Stimulated activated naive CD8-positive, alpha-beta T cell treated with anti-CD3 and anti-CD28 coated beads, Interleukin-15, Interleukin-2, amounts not matched to agents 100 ng/mL and 50 ng/mL, for 24 hours (primary cell): ENCODE data around the gene RBM3.

Experiments
- H3K27ac Mint-ChIP-seq: one replicate; pipeline ENCODE4 v1.8.0; 2021; ENCODE audit warnings: mild to moderate bottlenecking, mixed read lengths
- H3K27me3 Mint-ChIP-seq: one replicate; pipeline ENCODE4 v1.8.0; 2021; ENCODE audit warnings: mixed read lengths
- H3K36me3 Mint-ChIP-seq: one replicate; pipeline ENCODE4 v1.8.0; 2021; ENCODE audit warnings: low read depth, mixed read lengths
- H3K4me1 Mint-ChIP-seq: one replicate; pipeline ENCODE4 v1.8.0; 2021; ENCODE audit warnings: low read depth, mixed read lengths
- H3K4me3 Mint-ChIP-seq: one replicate; pipeline ENCODE4 v1.8.0; 2021; ENCODE audit warnings: mild to moderate bottlenecking, mixed read lengths
- H3K9me3 Mint-ChIP-seq: one replicate; pipeline ENCODE4 v1.8.0; 2021; ENCODE audit warnings: mixed read lengths

Gene RBM3

DNA sequence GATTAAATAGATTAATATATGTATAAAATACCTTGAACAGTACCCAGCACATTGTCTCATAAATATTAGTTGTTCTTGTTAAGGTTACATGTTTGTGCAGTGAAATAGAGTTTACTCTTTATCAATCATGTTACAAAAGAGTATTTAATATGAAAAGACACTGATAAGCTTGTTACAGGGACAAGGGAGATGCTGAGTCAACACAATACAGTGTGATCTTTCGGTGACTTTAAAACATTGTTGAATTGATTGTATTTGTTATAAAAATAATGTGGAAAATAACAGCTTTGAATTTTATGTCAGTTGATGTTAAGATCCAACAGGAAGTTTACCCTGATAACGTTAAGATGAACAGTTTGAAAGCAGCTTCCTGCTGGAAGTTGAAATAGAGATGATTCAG lies 21.6 kb downstream of the RBM3 start:
- Mint-ChIP-seq H3K4me3 (no peak overlapping the region), H3K36me3 (no peaks in the 10 kb centered on the region), H3K27ac (no peak overlapping the region), H3K4me1 (peaks cover 12% of the 10 kb centered on the region), H3K9me3 (no peaks in the 10 kb centered on the region), H3K27me3 (no peaks in the 10 kb centered on the region)

DNA sequence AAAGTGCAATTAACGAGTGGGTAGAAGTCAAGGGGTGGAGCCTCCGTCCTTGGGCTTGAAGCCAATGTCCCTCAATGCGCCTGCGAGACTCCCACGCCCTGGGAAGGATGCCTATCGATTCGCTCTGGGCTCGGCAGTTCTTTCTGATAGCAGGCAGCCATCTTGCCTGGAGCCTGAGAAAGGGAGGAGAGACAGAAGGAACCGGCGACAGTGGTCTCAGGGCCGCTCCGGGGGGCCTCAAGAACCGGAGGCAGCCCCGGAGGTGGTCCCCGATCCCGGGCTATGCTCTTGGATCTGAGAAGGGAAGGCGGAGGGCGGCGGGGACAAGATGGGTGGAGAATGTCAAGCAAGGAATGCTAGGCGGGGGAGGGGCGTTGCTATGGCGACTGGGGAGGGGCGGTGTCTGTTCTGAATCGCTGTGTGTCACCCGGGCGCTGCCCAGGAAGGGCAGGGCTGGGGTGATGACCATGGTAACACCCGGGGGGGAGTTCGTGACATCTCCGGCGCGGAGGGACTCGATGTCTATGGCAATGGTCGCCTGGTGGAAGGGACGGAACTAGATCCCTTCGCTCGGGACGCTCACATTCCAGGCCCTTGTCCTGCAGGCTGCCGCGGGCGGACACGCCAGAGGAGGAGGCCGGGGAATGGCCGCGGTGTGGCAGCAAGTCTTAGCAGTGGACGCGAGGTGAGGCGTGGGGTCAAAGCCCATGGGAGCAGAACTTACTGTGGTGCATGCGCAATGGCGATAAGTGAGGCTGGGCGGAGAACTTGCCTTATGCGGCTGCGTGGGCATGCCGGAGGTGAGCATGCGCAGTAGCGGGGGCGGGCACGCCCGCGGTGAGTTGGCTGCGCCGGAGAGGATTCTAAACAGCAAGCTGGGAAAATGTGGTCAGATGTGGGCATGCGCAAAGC lies 23.3 kb downstream of the RBM3 start, which contains the start of gene WDR13:
Gene WDR13, plus strand, starts transcription at position 140 of the 912 bp plus-strand sequence. Its CDS starts 505 bp downstream, at position 645.
- H3K36me3 Mint-ChIP-seq, result no peaks in the 10 kb centered on the region
- H3K4me1 Mint-ChIP-seq, result peaks cover 12% of the 10 kb centered on the region
- H3K27ac Mint-ChIP-seq, result peak within 1 kb of the TSS; percentile 99

DNA sequence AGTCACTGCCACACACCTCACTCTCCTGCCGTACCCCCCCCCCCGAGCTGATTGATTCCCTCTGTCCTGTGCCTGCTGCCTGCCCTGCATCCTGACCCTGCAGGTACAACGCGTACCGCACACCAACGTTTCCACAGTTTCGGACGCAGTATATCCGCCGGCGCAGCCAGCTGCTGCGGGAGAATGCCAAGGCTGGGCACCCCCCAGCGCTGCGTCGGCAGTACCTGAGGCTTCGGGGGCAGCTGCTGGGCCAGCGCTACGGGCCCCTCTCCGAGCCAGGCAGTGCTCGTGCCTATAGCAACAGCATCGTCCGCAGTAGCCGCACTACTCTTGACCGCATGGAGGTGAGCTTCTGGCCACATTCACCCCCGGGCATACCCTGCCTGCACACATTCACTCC lies 24.3 kb downstream of the RBM3 start:
- H3K4me3 Mint-ChIP-seq, result peak overlapping the region; percentile 98
- H3K27ac Mint-ChIP-seq, result no peak overlapping the region
- no peaks in the 10 kb centered on the region for H3K9me3 Mint-ChIP-seq
- H3K27me3 Mint-ChIP-seq, result no peaks in the 10 kb centered on the region
- peaks cover 12% of the 10 kb centered on the region for H3K4me1 Mint-ChIP-seq
- no peaks in the 10 kb centered on the region for H3K36me3 Mint-ChIP-seq

More for the DNA sequence above, 23.3 kb downstream of the RBM3 start, which contains the start of gene WDR13:
- Mint-ChIP-seq H3K27me3 (no peaks in the 10 kb centered on the region), H3K9me3 (no peaks in the 10 kb centered on the region), H3K4me3 (peak within 1 kb of the TSS; percentile 98)

DNA sequence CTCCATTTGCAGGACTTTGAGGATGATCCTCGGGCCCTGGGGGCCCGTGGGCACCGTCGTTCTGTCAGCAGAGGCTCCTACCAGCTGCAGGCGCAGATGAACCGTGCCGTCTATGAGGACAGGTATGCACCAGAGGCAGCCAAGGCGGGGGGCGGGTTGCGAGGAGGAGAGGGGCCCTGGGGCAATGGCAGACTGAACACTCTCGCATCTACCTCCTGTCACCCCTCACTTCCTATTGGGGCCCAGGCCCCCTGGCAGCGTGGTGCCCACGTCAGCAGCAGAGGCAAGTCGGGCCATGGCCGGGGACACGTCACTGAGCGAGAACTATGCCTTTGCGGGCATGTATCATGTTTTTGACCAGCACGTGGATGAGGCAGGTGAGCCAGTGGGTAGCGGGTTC lies 25.1 kb downstream of the RBM3 start:
- H3K36me3 Mint-ChIP-seq, result peaks cover 1% of the 10 kb centered on the region
- no peaks in the 10 kb centered on the region for H3K9me3 Mint-ChIP-seq
- no peak overlapping the region for H3K27ac Mint-ChIP-seq
- H3K27me3 Mint-ChIP-seq, result no peaks in the 10 kb centered on the region
- H3K4me3 Mint-ChIP-seq, result no peak overlapping the region
- peaks cover 12% of the 10 kb centered on the region for H3K4me1 Mint-ChIP-seq

DNA sequence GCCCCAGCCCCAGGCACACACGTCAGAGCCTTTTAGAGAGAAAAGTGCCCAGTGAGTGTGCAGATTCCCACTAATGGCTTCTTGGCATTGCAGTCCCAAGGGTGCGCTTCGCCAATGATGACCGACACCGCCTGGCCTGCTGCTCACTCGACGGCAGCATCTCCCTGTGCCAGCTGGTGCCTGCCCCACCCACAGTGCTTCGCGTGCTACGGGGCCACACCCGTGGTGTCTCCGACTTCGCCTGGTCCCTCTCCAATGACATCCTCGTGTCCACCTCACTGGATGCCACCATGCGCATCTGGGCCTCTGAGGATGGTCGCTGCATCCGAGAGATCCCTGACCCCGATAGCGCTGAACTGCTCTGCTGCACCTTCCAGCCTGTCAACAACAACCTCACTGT lies 25.9 kb downstream of the RBM3 start:
- Mint-ChIP-seq H3K27me3 (no peaks in the 10 kb centered on the region), H3K4me3 (no peak overlapping the region), H3K9me3 (no peaks in the 10 kb centered on the region), H3K36me3 (peaks cover 5% of the 10 kb centered on the region), H3K27ac (no peak overlapping the region), H3K4me1 (peaks cover 12% of the 10 kb centered on the region)

DNA sequence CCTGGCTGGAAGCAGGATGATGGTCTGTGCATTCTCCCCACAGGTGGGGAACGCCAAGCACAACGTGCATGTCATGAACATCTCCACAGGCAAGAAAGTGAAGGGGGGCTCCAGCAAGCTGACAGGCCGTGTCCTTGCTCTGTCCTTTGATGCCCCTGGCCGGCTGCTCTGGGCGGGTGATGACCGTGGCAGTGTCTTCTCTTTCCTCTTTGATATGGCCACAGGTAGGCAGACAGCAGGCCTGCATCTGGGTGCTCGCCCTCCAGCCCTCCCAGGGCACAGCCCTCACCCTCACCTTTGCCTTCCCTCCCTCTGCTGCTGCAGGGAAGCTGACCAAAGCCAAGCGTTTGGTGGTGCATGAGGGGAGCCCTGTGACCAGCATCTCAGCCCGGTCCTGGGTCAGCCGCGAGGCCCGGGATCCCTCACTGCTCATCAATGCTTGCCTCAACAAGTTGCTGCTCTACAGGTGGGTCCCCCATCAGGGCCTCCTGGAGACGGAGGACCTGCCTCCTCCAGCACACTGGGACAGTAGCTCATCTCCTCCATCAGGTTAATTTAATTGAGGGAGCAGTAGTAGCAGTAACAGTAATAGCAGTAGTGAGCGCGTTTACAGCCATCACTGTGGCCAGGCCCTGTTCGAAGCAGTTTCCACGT lies 27.6 kb downstream of the RBM3 start:
- Mint-ChIP-seq H3K4me1 (peaks cover 12% of the 10 kb centered on the region), H3K27ac (no peak overlapping the region), H3K4me3 (no peak overlapping the region), H3K36me3 (peaks cover 5% of the 10 kb centered on the region), H3K27me3 (no peaks in the 10 kb centered on the region), H3K9me3 (no peaks in the 10 kb centered on the region)

DNA sequence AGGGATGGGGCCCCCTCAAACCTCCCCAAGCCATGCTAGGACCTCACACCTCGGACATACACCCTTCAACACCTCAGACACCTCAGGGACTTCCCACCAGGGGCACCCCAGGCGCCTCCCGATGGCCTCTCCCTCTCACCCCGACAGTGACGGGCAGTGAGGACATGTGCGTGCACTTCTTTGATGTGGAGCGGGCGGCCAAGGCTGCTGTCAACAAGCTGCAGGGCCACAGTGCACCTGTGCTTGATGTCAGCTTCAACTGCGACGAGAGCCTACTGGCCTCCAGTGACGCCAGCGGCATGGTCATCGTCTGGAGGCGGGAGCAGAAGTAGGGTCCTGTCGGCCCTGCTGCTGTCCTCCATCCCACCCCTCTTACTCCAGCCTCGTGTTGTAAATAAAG lies 30.4 kb downstream of the RBM3 start:
- no peaks in the 10 kb centered on the region for H3K27me3 Mint-ChIP-seq
- no peaks in the 10 kb centered on the region for H3K4me1 Mint-ChIP-seq
- peaks cover 5% of the 10 kb centered on the region for H3K36me3 Mint-ChIP-seq
- H3K9me3 Mint-ChIP-seq, result no peaks in the 10 kb centered on the region
- no peak overlapping the region for H3K27ac Mint-ChIP-seq
- H3K4me3 Mint-ChIP-seq, result no peak overlapping the region

DNA sequence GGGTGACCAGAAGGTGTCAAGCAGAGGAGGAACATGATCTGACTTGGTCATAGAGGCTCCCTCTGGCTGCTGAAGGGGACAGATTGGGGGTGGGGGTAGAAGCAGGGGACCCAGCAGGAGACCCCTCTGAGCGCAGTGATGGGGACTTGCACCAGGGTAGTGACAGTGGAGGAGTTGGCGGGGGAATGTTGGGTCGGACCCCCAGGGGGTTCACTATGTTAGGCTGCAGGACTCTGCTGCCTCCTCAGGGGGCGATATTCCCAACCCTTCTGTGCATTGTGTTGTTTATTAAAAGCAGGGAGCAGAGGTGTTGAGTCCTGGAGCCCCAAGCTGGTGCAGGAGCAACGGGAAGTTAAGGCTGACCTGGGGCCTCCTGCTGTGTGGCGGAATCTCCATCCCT lies 31.8 kb downstream of the RBM3 start:
- no peaks in the 10 kb centered on the region for H3K9me3 Mint-ChIP-seq
- H3K4me3 Mint-ChIP-seq, result no peak overlapping the region
- no peaks in the 10 kb centered on the region for H3K4me1 Mint-ChIP-seq
- peaks cover 5% of the 10 kb centered on the region for H3K36me3 Mint-ChIP-seq
- H3K27me3 Mint-ChIP-seq, result no peaks in the 10 kb centered on the region
- H3K27ac Mint-ChIP-seq, result no peak overlapping the region

DNA sequence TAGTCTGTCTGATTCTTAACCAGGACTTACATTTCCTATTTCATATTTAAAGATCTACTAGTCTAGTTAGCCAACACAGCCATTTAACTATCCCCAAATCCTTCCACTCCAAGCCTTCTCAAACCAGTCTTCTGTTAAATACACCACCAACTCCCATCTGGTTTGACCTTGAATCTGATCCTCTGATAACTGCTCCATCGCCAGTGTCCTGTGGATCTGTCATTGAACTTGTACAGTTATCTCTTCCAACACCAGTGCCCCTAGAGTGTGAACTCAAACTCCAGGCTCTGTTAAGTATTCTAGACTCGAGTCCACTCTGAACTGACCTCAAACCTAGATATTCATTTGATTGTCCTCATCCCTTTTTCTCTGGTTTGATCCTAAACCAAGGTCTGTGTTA lies 37.4 kb downstream of the RBM3 start:
- H3K4me1 Mint-ChIP-seq, result no peaks in the 10 kb centered on the region
- H3K9me3 Mint-ChIP-seq, result no peaks in the 10 kb centered on the region
- H3K27ac Mint-ChIP-seq, result no peak overlapping the region
- no peaks in the 10 kb centered on the region for H3K27me3 Mint-ChIP-seq
- H3K4me3 Mint-ChIP-seq, result no peak overlapping the region
- no peaks in the 10 kb centered on the region for H3K36me3 Mint-ChIP-seq

DNA sequence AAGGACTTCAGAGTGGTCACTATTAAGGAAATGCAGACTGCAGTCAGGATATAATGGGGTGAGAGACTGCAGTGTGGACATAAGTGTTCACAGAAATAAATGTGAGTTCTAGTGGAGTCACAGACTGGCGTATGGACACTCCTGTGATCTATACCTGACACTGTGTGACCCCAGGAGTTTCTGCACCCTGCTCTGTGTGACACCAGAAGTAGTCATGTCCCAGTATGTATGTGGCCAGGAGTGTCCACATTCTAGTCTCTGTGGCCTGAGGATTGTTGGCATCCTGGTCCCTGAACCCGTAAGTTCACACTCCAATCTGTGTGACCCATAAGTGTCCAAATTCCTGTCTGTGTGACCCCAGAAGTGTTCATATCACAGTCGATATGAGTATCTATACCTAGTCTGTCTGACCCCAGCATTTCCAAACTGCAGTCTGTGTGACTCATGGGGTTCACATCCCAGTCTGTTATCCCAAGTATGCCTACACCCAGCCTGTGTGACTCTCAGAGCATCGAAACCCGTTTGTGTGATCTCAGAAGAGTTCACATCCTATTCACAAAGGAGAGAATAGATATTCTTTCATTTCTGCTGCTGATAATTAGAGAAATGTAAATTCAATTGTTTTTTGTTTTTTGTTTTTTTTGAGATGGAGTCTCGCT lies 39.3 kb downstream of the RBM3 start:
- Mint-ChIP-seq H3K27ac (no peak overlapping the region), H3K36me3 (no peaks in the 10 kb centered on the region), H3K4me1 (no peaks in the 10 kb centered on the region), H3K27me3 (no peaks in the 10 kb centered on the region), H3K9me3 (no peaks in the 10 kb centered on the region), H3K4me3 (no peak overlapping the region)

DNA sequence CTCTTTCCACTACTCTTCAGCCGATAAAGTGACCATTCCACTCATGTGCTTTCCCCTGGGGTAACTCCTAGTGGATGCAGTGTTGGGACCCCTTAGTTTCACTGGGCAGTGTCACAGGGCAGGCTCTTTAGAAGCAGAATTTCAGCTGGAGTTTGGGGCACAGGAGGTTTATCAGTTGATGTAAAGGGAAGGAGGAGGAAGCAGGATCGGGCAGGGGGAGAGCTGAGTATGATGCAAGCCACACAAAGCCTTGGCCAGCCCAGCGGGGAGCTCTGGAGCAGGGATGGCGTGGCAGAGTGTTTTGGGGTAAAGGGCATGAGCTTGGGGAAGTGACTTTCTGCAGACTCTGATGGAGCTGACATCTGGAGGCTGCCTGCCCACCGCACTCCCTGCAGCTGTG lies 42.3 kb downstream of the RBM3 start:
- H3K27me3 Mint-ChIP-seq, result no peaks in the 10 kb centered on the region
- H3K4me1 Mint-ChIP-seq, result no peaks in the 10 kb centered on the region
- H3K36me3 Mint-ChIP-seq, result no peaks in the 10 kb centered on the region
- no peak overlapping the region for H3K4me3 Mint-ChIP-seq
- H3K9me3 Mint-ChIP-seq, result no peaks in the 10 kb centered on the region
- H3K27ac Mint-ChIP-seq, result no peak overlapping the region

DNA sequence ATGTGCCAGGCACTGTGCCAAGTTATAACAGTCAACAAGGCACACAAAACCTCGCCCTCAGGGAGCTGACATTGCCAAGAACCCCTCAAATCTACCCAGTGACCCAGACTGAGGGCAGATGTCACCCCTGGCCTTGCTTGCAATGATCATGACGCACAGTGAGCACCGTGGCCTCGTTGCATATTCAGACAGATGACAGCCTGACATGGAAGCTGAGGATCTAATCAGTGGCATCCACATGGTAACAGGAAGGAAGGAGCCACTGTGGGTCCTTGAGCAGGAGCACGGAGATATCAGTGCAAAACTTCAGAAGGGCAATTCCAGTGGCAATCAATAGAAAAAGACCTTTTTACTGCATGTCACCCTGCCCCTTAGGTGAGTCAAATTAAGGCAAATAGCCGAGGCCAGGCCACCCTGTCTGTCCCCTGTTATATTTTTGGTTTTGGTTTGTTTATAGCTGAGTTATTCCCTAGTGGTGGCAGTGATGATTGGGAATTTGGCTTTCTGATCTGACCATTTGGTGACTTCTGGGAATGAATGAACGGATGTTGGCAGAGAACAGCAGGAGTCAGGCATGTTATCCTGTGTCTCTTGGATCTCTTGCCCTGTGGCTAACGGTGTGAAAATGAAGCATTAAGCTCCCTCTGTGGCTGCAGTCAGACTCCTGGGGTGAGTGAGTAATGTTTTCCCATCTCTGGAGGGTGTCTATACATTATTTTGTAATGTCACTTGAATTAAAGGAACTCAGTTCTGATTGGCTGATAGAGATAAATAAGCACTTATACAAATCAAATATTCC lies 43.5 kb downstream of the RBM3 start:
- no peaks in the 10 kb centered on the region for H3K9me3 Mint-ChIP-seq
- no peaks in the 10 kb centered on the region for H3K4me1 Mint-ChIP-seq
- no peaks in the 10 kb centered on the region for H3K36me3 Mint-ChIP-seq
- no peaks in the 10 kb centered on the region for H3K27me3 Mint-ChIP-seq
- H3K4me3 Mint-ChIP-seq, result no peak overlapping the region
- peak overlapping the region; percentile 1 for H3K27ac Mint-ChIP-seq

DNA sequence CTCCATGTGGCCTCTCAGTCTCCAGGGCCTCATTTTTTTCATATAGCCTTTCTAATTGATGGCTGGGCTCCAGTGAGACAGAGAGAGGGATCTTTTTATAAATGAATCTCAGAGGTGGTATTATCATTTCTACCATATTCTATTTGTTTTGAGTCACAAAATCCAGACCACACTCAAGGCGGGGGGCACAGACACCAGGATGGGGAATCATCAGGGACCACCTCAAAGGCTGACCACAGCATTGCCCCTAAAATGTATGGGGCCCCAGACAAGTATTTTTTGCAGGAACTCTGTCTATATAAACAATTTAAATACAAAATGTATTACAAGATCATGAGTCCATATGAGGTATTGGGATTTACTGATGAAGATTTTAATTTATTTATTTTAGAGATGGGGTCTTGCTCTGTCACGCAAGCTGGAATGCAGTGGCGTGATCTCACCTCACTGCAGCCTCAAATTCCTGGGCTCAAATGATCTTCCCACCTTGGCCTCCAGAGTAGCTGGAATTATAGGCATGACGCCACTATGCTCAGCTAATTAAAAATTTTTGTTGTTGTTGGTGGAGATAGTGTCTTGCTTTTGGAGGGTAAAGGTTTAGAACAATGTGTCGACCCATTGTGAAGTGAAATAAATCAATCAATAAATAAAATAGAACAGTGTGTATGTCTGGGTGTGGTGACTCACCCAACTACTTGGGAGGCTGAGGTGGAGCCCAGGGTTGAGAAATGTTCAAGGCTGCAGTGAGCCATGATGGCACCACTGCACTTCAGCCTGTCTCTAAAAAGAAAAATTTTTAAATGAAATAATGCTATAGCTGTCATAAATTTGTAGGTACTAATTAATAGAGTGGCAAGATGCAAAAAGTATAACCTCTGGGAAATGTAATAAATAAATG lies 52.4 kb downstream of the RBM3 start:
- no peak overlapping the region for H3K27ac Mint-ChIP-seq
- H3K9me3 Mint-ChIP-seq, result no peaks in the 10 kb centered on the region
- H3K4me3 Mint-ChIP-seq, result no peak overlapping the region
- no peaks in the 10 kb centered on the region for H3K27me3 Mint-ChIP-seq
- no peaks in the 10 kb centered on the region for H3K36me3 Mint-ChIP-seq
- peaks cover 6% of the 10 kb centered on the region for H3K4me1 Mint-ChIP-seq
